Stomach (tissue), 4 donors: Measurements from ENCODE around the gene ZDHHC3.

ENCODE experiments used
- EP300 ChIP-seq: sonication (generic); formaldehyde crosslinking; IDR thresholded peaks from one replicate; pipeline ENCODE4 v1.6.1; 2017; ENCODE audit warnings: antibody characterized with exemption
- POLR2A ChIP-seq, 4 donors: fragments of 450-650 bp; IDR thresholded peaks; one replicate each; pipeline ENCODE4 v1.6.1; 2016; ENCODE audit warnings: antibody characterized with exemption in 4 of 4, control low read depth in 2 of 4, mild to moderate bottlenecking in 1 of 4, moderate library complexity in 1 of 4
- TF ChIP-seq, protein P1 (sequence below), 7 experiments: fragments of 450-650 bp in 4 of 7; fragments of 200-600 bp in 3 of 7; sonication (generic) in 3 of 7; IDR thresholded peaks; one replicate each; pipeline ENCODE4 v1.5.1; 2016 to 2019; ENCODE audit warnings: antibody characterized with exemption in 7 of 7, control low read depth in 2 of 7, mild to moderate bottlenecking in 1 of 7

DNA sequence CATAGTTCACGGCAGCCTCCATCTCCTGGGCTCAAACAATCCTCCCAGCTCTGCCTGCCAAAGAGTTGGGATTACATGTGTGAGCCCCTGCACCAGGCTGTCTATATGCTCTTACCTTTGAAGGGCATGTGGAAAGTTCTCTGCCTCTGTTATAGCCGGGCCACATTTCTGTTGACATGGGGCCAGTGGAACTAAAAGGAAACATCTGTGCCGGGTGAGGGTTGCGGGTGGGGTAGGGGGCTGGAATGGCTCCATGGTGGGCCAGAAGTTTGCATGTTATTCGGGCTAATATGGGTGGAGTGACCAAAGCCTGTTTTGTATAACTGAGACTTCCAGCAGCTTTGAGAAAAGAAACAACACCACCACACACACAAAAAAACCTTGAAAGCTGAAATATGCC is 41.8 kb upstream of the ZDHHC3 start:
- TF ChIP-seq, protein P1, sequence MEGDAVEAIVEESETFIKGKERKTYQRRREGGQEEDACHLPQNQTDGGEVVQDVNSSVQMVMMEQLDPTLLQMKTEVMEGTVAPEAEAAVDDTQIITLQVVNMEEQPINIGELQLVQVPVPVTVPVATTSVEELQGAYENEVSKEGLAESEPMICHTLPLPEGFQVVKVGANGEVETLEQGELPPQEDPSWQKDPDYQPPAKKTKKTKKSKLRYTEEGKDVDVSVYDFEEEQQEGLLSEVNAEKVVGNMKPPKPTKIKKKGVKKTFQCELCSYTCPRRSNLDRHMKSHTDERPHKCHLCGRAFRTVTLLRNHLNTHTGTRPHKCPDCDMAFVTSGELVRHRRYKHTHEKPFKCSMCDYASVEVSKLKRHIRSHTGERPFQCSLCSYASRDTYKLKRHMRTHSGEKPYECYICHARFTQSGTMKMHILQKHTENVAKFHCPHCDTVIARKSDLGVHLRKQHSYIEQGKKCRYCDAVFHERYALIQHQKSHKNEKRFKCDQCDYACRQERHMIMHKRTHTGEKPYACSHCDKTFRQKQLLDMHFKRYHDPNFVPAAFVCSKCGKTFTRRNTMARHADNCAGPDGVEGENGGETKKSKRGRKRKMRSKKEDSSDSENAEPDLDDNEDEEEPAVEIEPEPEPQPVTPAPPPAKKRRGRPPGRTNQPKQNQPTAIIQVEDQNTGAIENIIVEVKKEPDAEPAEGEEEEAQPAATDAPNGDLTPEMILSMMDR (IDR thresholded peaks at IDR 0.05): no peak
- TF ChIP-seq POLR2A (IDR thresholded peaks at IDR 0.05) (no peak), EP300 (no peak)
